GM10266 (cell line): ENCODE measurements around the gene DAPK1.

Experiments
- DNase-seq: peaks from one replicate; pipeline ENCODE4 v3.0.0; 2012; ENCODE audit errors: extremely low spot score
- CTCF ChIP-seq: IDR thresholded peaks from 2 replicates; pipeline ENCODE4 v1.5.1; 2012; ENCODE audit warnings: mild to moderate bottlenecking, low read depth; ENCODE audit not compliant: control insufficient read depth, insufficient read depth; ENCODE audit errors: missing control alignments

DAPK1 gene

DNA sequence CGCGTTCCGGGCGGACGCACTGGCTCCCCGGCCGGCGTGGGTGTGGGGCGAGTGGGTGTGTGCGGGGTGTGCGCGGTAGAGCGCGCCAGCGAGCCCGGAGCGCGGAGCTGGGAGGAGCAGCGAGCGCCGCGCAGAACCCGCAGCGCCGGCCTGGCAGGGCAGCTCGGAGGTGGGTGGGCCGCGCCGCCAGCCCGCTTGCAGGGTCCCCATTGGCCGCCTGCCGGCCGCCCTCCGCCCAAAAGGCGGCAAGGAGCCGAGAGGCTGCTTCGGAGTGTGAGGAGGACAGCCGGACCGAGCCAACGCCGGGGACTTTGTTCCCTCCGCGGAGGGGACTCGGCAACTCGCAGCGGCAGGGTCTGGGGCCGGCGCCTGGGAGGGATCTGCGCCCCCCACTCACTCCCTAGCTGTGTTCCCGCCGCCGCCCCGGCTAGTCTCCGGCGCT lies at the start of gene DAPK1:
DAPK1 (plus strand) TSS at position 264 of the 442 bp plus-strand sequence. CDS start 1,211 bp downstream, outside the sequence.
- peak; percentile 34 for TF ChIP-seq CTCF
- peak; percentile 81 for DNase-seq

- TF ChIP-seq CTCF, result no peak
- DNase-seq, result no peak
Observed at GRCh38 chr9:87451149-87451548, 46.5 kb upstream of the DAPK1 start.

DNA sequence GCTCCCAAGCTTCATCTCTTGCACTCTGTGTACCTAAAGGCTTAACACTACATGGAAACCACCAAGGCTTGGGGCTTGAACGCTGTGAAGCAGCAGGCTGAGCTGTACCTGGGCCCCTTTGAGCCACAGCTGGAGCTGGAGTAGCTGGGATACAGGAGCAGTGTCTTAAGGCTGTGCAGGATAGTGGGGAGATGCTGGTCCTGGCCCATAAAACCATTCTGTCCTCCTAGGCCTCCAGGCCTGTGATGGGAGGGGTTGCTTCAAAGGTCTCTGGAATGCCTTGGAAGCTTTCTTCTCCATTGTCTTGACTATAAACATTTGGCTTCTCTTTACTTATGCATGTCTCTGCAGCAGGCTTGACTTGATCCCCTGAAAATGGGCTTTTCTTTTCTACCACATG lies 42.3 kb upstream of the DAPK1 start:
- no peak for TF ChIP-seq CTCF

GRCh38 chr9:87461256-87461655 lies 36.4 kb upstream of the DAPK1 start:
- TF ChIP-seq CTCF, result no peak
- no peak for DNase-seq

More for the DNA sequence above, 42.3 kb upstream of the DAPK1 start:
- DNase-seq, result no peak

DNA sequence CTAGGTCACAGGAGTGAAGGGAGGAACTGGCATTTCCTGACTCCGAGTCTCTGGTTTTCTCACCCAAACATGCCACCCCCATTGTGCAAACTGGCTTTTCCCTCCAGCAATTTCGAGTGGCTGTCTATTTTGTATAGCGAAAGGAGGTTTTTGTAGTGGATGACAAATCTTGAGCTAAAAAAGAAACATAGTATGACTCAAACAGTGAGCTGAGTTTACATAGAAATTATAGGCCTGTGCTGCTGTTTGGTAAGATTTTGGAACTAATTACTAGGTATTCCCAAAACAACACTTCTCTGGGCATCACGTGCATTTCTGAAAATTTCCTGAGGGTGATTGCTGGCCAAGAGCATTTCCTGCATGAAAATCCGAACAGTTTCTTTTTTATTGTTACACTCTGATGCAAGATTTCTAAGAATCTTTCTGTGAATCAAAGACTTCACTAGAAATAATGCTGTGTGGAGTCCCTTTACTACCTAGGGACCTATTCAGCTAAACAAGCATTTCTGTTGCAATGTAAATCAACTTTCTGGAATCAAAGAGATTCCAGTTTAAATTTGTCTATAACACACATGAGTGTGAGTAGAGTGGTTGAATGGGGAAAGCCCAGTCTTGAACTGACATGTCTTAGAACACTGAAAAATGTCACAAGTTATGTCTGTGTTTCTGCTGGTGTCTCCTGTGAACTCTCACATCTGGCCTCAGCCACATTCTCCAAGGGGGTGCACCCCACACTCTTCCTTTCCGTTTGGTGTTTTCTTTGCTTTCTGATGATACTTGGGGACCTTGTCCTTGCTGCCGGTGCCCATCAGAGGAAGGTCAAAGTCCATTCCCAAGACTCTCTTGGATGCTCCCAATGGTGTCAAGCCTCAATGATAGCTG lies 33.3 kb upstream of the DAPK1 start:
- TF ChIP-seq CTCF, result no peak
- DNase-seq, result peak; percentile 29

- DNase-seq, result no peak
- no peak for TF ChIP-seq CTCF
Observed at GRCh38 chr9:87464992-87465378, 32.7 kb upstream of the DAPK1 start.

- TF ChIP-seq CTCF, result no peak
Observed at GRCh38 chr9:87465816-87466215, 31.9 kb upstream of the DAPK1 start.

More at GRCh38 chr9:87465816-87466215, 31.9 kb upstream of the DAPK1 start:
- no peak for DNase-seq
